ENCODE data around the gene MAVS.
"Not testable (repeated sequence)": the region's sequence is repeated elsewhere in the genome, so short reads cannot be mapped to it uniquely, and the experiment has no call there.

MAVS gene

DNA sequence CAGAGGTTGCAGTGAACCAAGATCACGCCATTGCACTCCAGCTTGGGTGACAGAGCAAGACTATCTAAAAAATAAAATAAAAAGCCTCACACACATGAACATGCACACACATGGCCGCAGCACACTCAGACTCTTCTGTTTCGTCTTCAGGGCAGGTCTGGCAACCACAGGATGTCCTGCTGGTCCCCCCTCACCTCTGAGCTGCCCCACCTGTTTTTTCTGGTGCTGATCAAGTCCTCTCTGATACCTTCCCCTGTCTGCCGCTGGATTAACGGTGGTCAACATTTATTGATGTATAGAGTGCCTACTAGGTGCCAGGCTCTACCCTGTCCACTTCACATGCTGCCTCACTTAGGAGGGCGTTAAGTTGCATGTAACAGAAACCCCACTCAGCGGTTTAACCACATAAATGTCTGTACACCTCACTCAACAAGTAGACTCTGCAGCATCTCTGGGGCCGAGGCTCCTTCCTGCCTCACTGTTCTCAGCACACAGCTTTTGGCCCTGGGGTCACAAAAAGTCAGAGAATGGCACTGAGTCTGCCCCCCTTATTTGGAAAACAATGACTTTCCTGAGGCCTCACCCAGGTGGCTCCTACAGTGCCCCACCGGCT is 30.8 kb upstream of the MAVS start:
- DNase-seq: no peak

DNA sequence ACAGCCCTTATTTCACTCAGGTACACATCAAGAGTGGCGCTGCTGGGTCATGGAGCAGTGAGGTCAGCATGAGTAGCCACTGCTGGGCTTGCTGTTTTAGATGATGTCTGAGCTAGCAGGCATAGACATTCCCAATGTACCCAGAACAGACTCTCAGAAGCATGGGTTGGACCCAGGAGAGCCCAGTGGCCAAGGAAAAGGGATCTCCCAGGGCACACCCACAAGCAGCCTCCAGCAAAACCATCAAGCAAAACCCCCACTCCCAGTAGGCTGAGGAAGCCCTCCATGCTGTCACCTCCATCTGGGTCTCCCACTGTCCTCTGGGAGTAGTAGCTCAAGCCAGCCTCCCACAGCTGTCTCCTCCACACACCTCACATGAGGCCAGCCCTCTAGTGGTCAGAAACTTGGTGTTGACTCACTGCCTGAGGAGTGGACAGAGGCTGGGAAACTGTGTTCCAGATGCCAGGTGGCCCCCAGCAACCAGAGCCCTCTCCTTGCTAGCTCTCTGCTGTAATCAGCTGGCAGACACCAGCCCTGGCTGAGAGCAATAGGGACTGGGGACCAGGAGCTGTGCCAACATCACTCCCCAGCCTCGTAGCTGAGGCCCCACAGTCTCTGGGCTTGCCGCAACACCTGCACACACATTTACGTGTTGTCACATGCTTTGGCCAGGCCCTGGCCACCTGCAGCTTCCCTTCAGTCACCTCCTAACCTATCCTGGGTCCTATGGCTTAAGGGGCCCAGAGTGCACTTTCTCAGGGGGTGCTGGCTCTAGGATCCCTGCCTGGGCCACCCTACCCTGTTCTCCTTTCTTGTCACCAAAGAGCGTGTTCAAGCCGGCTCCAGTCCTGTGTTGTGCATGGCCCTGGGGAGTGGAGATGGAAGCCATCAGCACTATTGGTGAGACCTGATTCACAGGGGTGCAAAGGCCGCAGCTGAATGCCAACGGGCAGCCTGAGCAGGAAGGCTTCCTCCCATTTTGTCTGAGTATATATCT is 28.2 kb upstream of the MAVS start:
- peak; percentile 94 for DNase-seq

DNA sequence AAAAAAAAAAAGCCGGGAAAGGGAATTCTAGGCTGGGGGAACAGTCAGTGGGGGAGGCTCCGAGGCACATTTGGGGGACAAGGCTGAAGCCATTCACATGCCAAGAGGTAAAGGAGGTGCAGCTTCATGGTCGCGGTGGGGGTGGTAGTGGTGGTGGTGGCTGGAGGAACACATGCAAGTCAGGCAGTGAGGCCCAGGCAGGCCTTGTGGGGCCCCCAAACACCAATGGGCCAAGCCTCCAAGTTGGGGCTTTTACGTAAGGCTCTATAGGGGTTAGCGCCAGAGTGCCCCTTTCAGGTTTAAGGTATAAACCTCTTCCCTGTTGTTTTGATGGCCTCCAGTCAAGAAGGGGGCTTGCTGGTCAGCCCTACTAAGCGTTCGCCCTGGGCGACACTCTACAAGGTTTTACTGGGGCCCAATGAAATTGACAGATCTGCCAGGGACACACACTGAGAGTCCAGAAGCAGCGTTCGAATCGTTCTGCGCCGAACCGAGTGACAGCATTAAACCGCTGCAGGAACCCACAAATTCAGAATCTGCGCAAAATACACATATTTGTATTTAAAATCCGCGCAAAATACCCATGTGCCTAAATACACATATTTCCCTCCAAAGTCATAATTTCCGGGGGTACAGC is 27.1 kb upstream of the MAVS start:
- no peak for DNase-seq

DNA sequence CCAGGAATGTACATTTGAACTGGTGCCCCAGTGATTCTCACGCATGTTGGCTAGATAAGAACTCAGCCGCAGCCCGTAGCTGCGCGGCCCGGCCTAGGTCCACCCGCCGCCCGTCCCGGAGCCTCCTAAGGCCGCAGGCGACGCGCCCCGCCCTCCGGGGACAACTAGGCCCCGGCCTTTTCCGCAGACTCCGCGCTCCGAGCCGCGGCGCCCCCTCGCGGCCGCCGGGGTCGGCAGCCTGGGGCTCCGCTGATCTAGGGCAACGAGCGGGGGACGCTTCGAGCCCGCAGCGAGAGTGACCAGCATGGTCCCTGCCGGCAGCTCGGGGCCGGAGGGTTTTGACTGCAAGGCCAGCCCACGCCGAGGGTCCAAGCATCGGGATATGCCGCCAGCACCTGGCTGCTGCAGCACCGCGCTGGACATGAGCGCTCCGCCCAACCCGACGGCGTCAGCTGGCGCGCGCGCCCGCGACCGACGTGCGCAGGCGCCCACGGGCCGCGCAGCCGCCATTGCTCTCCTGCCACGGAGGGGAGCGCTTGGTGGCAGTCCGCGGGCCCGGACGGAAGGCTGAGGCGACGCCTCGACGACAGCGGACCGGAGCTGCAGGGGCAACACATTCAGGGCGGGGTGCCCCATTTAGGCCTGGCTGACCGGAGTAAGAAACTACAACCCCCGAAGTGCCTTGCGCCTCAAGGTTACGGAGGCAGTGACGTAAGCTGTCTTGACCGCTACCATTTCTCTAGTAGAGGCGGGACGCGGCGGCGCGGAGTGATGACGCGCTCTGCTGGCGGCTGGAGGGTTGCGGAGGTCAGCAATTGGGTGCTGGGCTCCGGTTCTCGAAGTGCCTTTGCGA is 26.4 kb upstream of the MAVS start, which contains the start of gene AP5S1:
Gene AP5S1, plus strand, starts transcription at position 500 of the 853 bp plus-strand sequence. CDS start 1,571 bp downstream, outside the sequence.
- DNase-seq: peak; percentile 98

DNA sequence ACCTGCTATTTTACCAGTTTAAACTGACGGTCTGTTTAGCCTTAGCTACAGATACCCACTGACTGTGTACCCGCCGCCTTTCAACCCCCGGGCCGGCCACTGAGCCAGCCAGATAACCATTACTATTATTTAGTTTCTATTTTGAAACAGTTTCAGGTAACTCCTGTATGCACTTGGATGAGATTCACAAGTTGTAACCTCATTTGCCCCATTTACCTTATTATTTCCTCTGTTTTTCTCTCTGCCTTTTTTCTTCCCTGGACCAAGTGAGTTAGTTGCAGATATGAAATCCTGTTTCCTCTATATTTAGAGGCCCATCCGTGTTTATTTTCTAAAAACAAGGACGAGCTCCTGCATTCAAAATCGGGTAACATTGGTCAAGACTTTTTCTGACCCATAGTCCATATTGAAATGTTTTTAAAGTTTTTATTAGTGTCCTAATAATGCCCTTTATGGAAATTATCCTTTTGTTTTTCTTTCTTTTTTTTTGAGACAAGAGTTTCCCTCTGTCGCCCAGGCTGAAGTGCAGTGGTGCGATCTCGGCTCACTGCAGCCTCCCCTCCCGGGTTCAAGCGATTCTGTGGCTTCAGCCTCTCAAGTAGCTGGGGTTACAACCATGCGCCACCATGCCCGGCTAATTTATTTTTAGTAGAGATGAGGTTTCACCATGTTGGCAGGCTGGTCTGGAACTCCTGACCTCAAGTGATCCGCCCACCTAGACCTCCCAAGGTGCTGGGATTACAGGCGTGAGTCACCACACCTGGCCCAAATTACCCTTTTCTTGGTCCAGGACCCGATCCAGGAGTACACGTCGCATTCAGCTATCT is 25.5 kb upstream of the MAVS start:
- no peak for DNase-seq

DNA sequence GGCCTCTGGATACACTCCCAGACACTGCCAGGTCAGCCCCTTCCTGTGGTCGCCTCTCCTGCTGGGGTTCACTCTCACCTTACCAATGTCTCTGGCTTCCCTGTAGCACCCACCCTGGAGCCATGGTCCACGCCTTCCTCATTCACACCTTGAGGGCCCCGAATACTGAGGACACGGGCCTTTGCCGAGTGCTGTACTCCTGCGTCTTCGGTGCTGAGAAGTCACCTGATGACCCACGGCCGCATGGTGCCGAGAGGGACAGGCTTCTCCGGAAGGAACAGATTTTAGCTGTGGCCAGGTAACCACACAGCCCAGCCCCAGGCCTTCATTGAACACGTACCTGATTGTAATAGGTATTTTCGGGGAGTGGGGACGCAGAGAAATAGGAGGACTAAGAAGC is 24.6 kb upstream of the MAVS start:
- DNase-seq: no peak

DNA sequence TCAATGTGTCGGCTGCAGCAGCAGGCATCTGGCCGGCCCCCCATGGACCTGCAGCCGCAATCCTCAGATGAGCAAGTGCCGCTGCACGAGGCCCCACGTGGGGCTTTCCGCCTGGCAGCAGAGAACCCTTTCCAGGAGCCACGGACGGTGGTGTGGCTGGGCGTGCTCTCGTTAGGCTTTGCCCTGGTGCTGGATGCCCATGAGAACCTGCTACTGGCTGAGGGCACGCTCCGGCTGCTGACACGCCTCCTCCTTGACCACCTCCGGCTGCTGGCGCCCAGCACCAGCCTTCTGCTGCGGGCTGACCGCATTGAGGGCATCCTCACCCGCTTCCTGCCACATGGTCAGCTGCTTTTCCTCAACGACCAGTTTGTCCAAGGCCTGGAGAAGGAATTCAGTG is 22.8 kb upstream of the MAVS start:
- DNase-seq: no peak

DNA sequence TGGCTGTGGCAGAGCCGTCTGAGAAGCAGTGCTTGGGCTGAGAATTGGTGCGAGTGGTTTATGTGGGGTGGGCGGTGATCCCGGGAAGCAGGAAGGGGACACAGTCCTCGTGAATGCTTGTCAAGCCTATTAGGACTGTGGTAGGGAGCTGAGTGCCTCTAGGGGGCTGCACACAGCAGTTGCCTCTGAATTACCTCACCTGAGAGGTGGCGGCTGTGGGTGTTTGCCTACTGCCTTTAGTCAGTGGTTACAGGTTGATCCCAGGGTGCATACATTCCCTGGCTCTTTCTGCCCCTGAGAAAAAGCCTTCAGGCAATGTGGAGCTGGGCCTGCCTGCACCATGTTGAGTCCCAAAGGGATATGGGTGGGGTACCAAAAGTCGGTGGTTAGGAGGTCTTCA is 21.1 kb upstream of the MAVS start:
- no peak for DNase-seq

DNA sequence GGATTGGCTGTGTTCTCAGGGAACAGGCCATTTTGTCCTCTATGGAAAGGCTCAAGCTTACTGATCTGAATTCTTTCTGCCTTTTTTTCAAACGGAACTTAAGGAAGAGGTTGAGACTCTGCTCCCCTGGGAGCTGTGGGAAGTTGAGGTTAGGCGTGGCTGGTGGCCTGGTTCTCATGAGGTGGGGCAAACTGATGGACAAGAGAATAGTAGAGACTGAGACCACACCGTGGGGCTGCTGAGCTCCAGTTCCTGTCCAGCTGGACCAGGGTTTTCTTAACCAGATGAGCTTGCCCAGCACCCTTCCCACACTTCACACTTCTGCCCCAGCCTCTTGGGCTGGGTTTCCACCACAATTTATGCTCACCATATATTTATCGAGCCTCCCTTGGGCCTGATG is 20.2 kb upstream of the MAVS start:
- no peak for DNase-seq

DNA sequence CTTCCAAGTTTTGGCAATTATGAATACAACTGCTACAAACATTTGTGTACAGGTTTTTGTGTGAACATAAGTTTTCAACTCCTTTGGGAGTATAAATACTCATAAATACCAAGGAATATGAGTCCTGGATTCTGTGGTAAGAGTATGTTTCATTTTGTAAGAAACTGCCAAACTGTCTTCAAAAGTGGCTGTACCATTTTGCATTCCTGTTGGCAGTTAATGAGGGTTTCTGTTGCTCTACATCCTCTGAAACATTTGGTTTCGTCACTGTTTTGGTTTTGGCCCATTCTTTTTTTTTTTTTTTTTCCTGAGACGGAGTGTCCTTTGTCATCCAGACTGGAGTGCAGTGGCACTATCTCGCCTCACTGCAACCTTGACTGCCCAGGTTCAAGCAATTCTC is 17.8 kb upstream of the MAVS start:
- DNase-seq: no peak

DNA sequence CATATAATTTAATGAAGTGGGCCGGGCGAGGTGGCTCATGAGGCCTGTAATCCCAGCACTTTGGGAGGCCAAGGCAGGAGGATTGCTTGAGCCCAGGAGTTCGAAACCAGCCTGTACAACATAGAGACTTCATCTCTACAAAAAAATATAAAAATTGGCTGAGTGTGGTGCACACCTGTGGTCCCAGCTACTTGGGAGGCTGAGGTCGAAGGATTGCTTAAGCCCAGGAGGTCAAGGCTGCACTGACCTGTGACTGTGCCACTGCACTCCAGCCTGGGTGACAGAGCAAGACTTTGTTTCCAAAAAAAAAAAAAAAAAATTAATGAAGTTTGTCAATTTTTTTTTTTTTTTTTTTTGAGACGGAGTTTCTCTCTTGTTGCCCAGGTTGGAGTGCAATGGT is 16.7 kb upstream of the MAVS start:
- DNase-seq: not testable (repeated sequence)

DNA sequence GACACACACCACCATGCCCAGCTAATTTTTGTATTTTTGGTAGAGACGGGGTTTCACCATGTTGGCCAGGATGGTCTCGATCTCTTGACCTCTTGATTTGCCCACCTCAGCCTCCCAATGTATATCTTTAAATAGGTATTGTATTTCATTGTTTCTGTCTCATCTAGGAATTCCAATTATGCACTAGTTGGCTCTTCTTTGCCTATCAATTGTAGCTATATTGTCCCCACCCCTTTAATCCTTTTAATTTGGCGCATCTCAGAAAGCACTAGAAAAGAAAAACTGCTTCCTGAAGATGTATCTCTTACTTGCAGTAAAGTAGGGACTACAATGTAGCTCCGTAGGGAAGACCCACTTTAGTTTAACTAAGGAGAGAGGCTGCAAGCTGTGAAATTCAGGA is 10.5 kb upstream of the MAVS start:
- DNase-seq: no peak

DNA sequence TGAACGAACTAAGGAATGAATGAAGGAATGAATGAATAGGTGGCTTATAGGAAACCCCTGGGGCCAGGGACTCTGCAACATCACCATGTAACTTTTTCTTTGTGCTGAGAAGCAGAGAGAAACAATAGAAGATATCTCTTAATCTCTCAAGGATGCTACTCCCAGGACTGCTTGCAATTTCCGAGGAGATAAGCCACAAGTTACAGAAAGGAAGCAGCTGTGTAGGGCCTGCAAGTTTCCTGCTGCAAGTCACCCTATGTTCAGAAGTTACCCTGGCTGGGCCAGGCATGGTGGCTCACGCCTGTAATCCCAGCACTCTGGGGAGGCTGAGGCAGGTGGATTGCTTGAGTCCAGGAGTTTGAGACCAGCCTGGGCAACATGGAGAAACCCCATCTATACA is 7.3 kb upstream of the MAVS start:
- DNase-seq: peak; percentile 68

DNA sequence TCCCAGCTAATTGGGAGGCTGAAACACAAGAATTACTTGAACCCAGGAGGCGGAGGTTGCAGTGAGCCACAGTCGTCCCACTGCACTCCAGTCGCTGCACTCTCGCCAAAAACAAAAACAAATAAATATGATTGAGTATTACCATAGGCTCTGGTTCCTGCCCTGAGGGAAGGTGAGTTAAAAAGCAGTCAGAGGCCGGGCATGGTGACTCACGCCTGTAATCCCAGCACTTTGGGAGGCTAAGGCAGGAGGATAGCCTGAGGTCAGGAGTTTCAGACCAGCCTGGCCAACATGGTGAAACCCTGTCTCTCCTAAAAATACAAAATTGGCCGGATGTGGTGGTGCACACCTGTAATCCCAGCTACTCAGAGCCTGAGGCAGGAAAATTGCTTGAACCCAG is 6.4 kb upstream of the MAVS start:
- peak; percentile 85 for DNase-seq

DNA sequence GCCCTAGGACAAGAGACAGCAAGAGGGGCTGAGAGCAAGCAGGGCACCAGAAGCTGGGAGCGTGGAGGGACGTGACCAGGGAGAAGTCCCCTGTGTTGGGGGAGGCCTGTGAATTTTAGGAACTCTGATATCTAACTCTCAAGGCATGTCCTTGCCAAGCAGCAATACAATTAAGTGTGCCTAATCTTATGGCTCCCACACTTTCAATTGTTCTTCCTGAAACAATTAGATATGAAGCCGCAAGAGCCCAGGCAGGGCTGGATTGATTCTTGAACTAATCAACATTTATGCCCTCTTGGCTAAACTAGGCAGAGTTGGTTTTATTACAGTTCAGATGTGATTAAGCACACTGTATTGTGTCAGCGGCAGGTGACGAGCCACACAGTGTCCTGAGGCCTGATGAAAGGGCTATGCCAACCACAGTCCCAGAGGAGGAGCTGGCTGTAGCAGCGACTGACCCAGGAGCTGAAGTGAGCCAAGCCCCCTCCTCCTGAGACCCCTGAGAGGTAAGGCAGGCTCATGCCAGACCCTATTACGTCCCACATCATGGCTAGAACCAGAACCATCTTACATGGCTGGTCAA is 4.2 kb upstream of the MAVS start:
- no peak for DNase-seq

DNA sequence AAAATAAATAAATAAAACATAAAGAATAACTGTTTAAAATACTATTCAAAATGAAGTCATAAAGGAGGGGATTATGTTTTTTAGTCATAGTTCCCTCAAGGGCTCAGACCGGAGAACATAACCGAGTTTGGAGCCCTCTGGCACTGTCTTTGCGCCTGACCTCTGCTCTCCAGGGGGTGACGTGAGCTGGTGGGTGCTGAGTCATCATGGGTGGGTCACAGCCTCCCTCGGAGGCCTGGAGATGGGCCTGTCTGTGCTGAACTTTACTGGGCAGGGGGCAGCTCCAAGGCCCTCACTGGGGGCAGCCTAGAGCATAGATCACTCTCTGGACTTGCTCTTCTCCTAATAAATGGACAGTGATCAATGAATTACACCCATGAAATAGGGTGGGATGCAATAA is 3.1 kb upstream of the MAVS start:
- peak; percentile 83 for DNase-seq

DNA sequence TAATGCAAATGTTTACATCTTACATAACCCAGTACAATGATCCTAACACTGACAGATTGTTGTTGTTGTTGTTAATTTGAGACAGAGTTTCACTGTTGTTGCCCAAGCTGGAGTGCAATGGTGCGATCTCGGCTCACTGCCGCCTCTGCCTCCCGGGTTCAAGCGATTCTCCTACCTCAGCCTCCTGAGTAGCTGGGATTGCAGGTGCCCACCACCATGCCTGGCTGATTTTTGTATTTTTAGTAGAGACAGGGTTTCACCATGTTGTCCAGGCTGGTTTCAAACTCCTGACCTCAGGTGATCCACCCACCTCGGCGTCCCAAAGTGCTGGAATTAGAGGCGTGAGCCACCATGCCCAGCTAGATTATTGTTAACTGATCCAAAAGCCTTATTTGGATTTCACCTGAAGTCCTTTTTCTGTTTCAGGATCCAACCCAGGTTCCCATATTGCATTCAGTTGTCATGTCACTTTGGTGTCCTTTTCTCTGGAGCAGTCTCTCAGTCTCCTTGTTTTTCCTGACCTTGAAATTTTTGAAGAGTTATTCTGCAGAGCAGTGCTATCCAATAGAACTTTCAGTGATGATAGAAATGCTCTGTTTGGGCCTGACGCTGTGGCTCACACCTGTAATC is 2.5 kb upstream of the MAVS start:
- not testable (repeated sequence) for DNase-seq

DNA sequence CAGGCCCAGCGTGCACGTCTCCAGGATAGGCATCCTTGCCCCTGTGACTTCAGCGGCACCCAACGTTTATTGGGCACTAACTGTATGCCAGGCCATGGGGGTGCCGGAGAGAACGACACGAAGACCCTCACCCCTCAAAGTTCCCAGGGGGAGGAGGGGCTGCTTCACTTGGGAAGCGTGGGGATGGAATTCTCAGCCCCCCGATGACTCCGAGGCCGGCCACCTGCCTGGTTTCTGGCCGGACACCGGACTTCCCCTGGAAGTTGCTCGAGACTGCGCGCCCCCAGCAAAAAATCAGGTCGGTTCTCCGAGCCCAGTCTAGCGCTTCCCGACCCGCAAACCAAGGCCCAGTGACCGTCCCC is 275 bp upstream of the MAVS start:
- DNase-seq: no peak

DNA sequence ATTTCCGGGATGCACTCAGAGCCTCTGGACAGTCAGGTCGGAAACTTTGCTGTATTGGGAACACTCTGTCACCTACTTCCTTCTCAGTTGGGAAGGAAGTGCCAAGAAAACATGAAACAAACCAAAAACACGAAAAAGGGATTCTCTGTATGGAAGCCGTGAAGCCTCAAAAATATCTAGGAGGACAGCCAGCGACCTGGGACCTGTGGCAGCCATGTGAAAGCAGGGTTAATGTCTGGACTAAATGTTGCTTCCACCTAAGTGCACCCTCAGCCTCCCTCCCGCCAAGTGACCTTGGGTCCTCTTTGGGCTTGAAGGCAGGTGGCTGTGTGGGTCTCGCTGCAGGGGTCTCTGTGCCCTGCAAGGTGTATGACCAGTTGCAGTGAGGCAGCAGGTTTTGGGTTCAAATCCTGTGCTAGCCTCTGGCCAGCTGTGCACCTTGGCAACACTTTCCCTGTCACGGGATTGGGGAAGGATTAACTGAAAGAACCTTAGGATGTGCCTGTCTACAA is 851 bp downstream of the MAVS start:
- DNase-seq: no peak

DNA sequence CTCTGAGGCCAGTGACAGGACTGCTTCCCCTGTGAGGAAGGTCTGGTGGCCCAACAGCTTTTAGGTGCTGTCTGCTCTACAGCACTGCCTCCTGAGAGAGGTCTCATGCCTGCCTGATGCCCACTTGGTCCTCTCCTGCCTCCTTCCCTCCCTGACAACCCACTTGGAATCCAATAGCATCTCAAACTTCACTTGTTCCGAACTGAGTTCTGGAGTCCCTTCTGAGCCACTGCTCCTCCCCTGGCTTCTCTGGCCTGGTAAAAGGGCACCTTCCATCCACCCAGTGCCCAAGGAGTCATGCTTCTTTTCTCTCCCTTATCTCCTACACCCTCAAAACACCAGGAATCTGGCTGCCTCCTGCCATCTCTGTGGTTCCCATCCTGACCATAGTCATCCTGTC is 1.9 kb downstream of the MAVS start:
- no peak for DNase-seq

DNA sequence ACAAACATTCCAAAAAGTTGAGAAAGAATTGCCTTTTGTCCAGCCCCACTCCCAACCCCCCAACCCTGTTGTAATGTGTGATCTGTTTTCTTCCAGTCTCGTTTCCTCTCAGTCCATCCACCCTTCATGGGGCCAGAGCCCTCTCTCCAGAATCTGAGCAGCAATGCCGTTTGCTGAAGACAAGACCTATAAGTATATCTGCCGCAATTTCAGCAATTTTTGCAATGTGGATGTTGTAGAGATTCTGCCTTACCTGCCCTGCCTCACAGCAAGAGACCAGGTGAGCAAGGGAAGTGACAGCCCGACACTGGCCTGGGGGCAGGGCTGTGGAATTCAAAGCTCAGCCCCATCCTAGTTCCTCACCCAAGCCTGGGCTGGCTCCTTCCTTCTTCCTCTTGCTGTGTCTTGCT is 7.8 kb downstream of the MAVS start:
- peak; percentile 67 for DNase-seq

Data from islet precursor cell (in vitro differentiated cells).